HEK293 (cell line): Measurements from ENCODE around the gene CFAP46.

Experiments used
- CTCF ChIA-PET: fragments of 350-600 bp; formaldehyde crosslinking; extraction: SDS; loops from one replicate; lab custom pipeline; 2021; ENCODE audit warnings: antibody characterized with exemption; lab: Yijun Ruan, JAX
- POLR2A ChIA-PET: fragments of 300-600 bp; formaldehyde crosslinking; extraction: SDS; loops from one replicate; lab custom pipeline; 2020; ENCODE audit warnings: antibody characterized with exemption, inconsistent platforms; lab: Yijun Ruan, JAX
- H3K27ac ChIP-seq: fragments of 200-500 bp; sonication (Bioruptor generic); 2 replicates; pipeline ENCODE4 v1.5.1; 2014; ENCODE audit warnings: low read depth, low read length, control low read depth, inconsistent platforms; ENCODE audit errors: extremely low read depth
- H3K36me3 ChIP-seq, 2 experiments: fragments of 200-500 bp in 1 of 2; sonication (Bioruptor generic) in 1 of 2; 1 replicate in 1 of 2; 2 replicates in 1 of 2; pipeline ENCODE4 v1.5.1; 2014 to 2017; ENCODE audit warnings: inconsistent platforms in 2 of 2, low read length in 2 of 2; ENCODE audit not compliant: control insufficient read depth in 2 of 2, insufficient read depth in 1 of 2
- H3K4me1 ChIP-seq: fragments of 200-500 bp; sonication (Bioruptor generic); 2 replicates; pipeline ENCODE4 v1.5.1; 2014; ENCODE audit warnings: mild to moderate bottlenecking, low read length, inconsistent platforms; ENCODE audit not compliant: control insufficient read depth, insufficient read depth
- H3K4me3 ChIP-seq: 2 replicates; pipeline ENCODE4 v1.5.1; 2011; ENCODE audit warnings: low read depth, mild to moderate bottlenecking, control low read depth, low read length, moderate library complexity
- H3K9me3 ChIP-seq: fragments of 200-500 bp; sonication (Bioruptor generic); 2 replicates; pipeline ENCODE4 v1.5.1; 2014; ENCODE audit warnings: low read depth, low read length, inconsistent platforms; ENCODE audit not compliant: control insufficient read depth, insufficient read depth
- FEZF1 ChIP-seq: fragments of 450-650 bp; formaldehyde crosslinking; IDR thresholded peaks from 2 replicates; pipeline ENCODE4 v1.5.1; 2016; ENCODE audit warnings: missing biosample characterization, missing genetic modification characterization
- GFI1B ChIP-seq: fragments of 450-650 bp; formaldehyde crosslinking; IDR thresholded peaks from 2 replicates; pipeline ENCODE4 v1.5.1; 2016; ENCODE audit warnings: missing biosample characterization, missing genetic modification characterization
- GLIS1 ChIP-seq: fragments of 450-650 bp; formaldehyde crosslinking; IDR thresholded peaks from 2 replicates; pipeline ENCODE4 v1.5.1; 2016; ENCODE audit warnings: missing biosample characterization, missing genetic modification characterization
- GLIS2 ChIP-seq: fragments of 450-650 bp; formaldehyde crosslinking; IDR thresholded peaks from 2 replicates; pipeline ENCODE4 v1.5.1; 2016; ENCODE audit warnings: missing biosample characterization, missing genetic modification characterization
- PBX3 ChIP-seq: sonication (generic); formaldehyde crosslinking; IDR thresholded peaks from 2 replicates; pipeline ENCODE4 v1.8.1; 2022; ENCODE audit warnings: mild to moderate bottlenecking, moderate library complexity, missing genetic modification reagents
- PRDM1 ChIP-seq: fragments of 450-650 bp; formaldehyde crosslinking; IDR thresholded peaks from 2 replicates; pipeline ENCODE4; 2016; ENCODE audit warnings: missing biosample characterization, missing genetic modification characterization
- SP7 ChIP-seq: fragments of 450-650 bp; formaldehyde crosslinking; IDR thresholded peaks from 2 replicates; pipeline ENCODE4 v1.5.1; 2016; ENCODE audit warnings: missing biosample characterization, missing genetic modification characterization
- TSHZ1 ChIP-seq: fragments of 450-650 bp; formaldehyde crosslinking; IDR thresholded peaks from 2 replicates; pipeline ENCODE4 v1.5.1; 2016; ENCODE audit warnings: missing biosample characterization, missing genetic modification characterization, borderline replicate concordance
- ZBTB21 ChIP-seq: fragments of 450-650 bp; formaldehyde crosslinking; IDR thresholded peaks from 2 replicates; pipeline ENCODE4 v1.5.1; 2017; ENCODE audit warnings: missing biosample characterization, missing genetic modification characterization
- ZNF146 ChIP-seq: fragments of 450-650 bp; formaldehyde crosslinking; IDR thresholded peaks from 2 replicates; pipeline ENCODE4 v1.5.1; 2016; ENCODE audit warnings: missing biosample characterization, missing genetic modification characterization
- ZNF26 ChIP-seq: fragments of 450-650 bp; formaldehyde crosslinking; IDR thresholded peaks from 2 replicates; pipeline ENCODE4 v1.5.1; 2016; ENCODE audit warnings: missing biosample characterization, missing genetic modification characterization
- ZNF354C ChIP-seq: fragments of 450-650 bp; formaldehyde crosslinking; IDR thresholded peaks from 2 replicates; pipeline ENCODE4 v1.5.1; 2016; ENCODE audit warnings: missing biosample characterization, missing genetic modification characterization, low read depth, borderline replicate concordance
- ZNF362 ChIP-seq: fragments of 450-650 bp; formaldehyde crosslinking; IDR thresholded peaks from 2 replicates; pipeline ENCODE4 v1.5.1; 2016; ENCODE audit warnings: missing biosample characterization, missing genetic modification characterization
- ZNF473 ChIP-seq: fragments of 450-650 bp; formaldehyde crosslinking; IDR thresholded peaks from 2 replicates; pipeline ENCODE4 v1.5.1; 2017; ENCODE audit warnings: missing biosample characterization, missing genetic modification characterization
- ZNF529 ChIP-seq: fragments of 450-650 bp; formaldehyde crosslinking; IDR thresholded peaks from 2 replicates; pipeline ENCODE4 v1.5.1; 2017; ENCODE audit warnings: missing genetic modification characterization, missing biosample characterization; ENCODE audit not compliant: insufficient replicate concordance
- ZNF549 ChIP-seq: fragments of 450-650 bp; IDR thresholded peaks from 2 replicates; pipeline ENCODE4 v1.5.1; 2018; ENCODE audit warnings: missing biosample characterization, missing genetic modification characterization, mild to moderate bottlenecking, inconsistent platforms, moderate library complexity
- ZNF571 ChIP-seq: fragments of 450-650 bp; formaldehyde crosslinking; IDR thresholded peaks from 2 replicates; pipeline ENCODE4 v1.5.0; 2017; ENCODE audit warnings: missing biosample characterization, missing genetic modification characterization
- ZNF621 ChIP-seq: fragments of 450-650 bp; formaldehyde crosslinking; IDR thresholded peaks from 2 replicates; pipeline ENCODE4 v1.5.1; 2017; ENCODE audit warnings: missing biosample characterization, missing genetic modification characterization
- ZNF624 ChIP-seq: fragments of 450-650 bp; formaldehyde crosslinking; IDR thresholded peaks from 2 replicates; pipeline ENCODE4 v1.5.1; 2017; ENCODE audit warnings: missing biosample characterization, missing genetic modification characterization
- ZSCAN4 ChIP-seq: fragments of 450-650 bp; formaldehyde crosslinking; IDR thresholded peaks from 2 replicates; pipeline ENCODE4 v1.5.1; 2017; ENCODE audit warnings: missing biosample characterization, missing genetic modification characterization

Gene CFAP46

GRCh38 chr10:132806561-132807003 is 135.8 kb downstream of the CFAP46 start:
- Histone ChIP-seq H3K36me3 (no peaks in the 10 kb centered on the region), H3K27ac (no peak overlapping the region), H3K9me3 (no peaks in the 10 kb centered on the region; the same call in 1 of the 2 replicates), H3K4me1 (no peaks in the 10 kb centered on the region), H3K4me3 (no peak overlapping the region)
- CTCF ChIA-PET = interaction anchor here (0.6 kb wide), 1 partner anchor 18 kb away, joined by 3 read pairs; no protein-coding TSS in a partner anchor
- POLR2A ChIA-PET = no interaction called here
- TF ChIP-seq GFI1B (tag by site-specific recombination) (no peak), TSHZ1 (no peak), ZNF529 (tag by site-specific recombination) (no peak), ZSCAN4 (no peak), SP7 (tag by site-specific recombination) (no peak), ZNF549 (tag by site-specific recombination) (no peak), PRDM1 (tag by site-specific recombination) (no peak), ZNF26 (tag by site-specific recombination) (no peak), ZNF621 (tag by site-specific recombination) (no peak), ZNF624 (tag by site-specific recombination) (no peak), ZNF362 (tag by site-specific recombination) (no peak), PBX3 (no peak), GLIS2 (no peak), ZNF354C (tag by site-specific recombination) (no peak), ZNF473 (tag by site-specific recombination) (no peak), ZNF571 (tag by site-specific recombination) (no peak), GLIS1 (no peak), FEZF1 (tag by site-specific recombination) (no peak), ZNF146 (tag by site-specific recombination) (no peak), ZBTB21 (tag by site-specific recombination) (no peak)
